ENCODE results near the gene NT5C2. TPM values are rescaled to one million over a fixed set of nuclear protein-coding genes. Genes with fewer than 3 reads are reported as not detected.
"Not testable (repeated sequence)": the region's sequence is repeated elsewhere in the genome, so short reads cannot be mapped to it uniquely, and the experiment has no call there.

Gene NT5C2
- total RNA-seq: 10 to 100 TPM; 39.3 to 44.3 TPM

DNA sequence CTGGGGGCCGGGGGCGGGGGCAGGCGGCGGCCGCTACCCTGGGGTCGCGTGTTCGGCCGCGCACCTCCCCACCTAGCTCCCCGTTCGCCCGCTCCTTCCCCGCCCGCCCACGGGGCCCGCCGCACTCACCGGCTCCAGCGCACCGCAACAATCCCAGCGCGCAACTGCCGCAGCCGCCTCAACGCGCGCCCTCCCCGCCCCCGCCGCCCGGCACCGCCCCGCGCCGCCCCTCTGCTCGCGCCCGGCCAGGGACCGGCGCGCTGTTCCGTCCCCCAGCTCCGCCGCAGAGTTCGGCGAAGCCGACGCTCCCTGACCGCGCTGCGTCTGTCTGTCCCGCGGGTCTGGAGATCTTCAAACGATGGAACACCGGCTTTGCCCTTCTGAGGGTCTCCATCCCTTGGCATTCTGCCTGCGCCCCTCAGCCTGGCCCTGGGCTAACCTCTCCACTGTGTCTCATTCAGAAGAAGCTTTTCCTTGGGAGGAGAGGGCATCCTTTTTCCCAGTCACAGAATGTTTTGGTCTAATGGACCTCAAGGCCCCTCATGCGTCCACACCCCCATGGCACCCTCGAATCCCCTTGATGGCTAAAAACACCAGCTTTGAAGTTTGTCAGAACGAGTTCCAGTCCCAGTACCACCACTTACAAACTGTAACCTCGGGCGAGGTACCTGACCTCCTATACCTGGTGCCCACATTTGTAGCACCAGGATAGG is at the start of gene NT5C2:
NT5C2 (minus strand) TSS at position 166 of the 713 bp plus-strand sequence. CDS start 18,314 bp downstream, outside the sequence.
- no peaks in the 10 kb centered on the region for H3K9me3 Mint-ChIP-seq
- intact Hi-C loops (cut with micrococcal nuclease): loop anchor here (2.0 to 10.0 kb wide), 7 partner anchors 58 to 929 kb away; partner anchors contain the start of genes BORCS7, PCGF6, SFR1 and TAF5
- peak; percentile 80 for DNase-seq
- peaks cover 9% of the 10 kb centered on the region for H3K36me3 Mint-ChIP-seq (ENCODE audit: low read depth)
- CTCF ChIA-PET: interaction anchor here (1.9 to 3.3 kb wide), 2 partner anchors 51 to 275 kb away, joined by 5 to 12 read pairs; partner anchors contain the start of gene CNNM2
- H3K4me1 Mint-ChIP-seq (ENCODE audit: low read depth): peaks cover 43% of the 10 kb centered on the region
- peak within 1 kb of the TSS; percentile 87 for H3K4me3 Mint-ChIP-seq
- H3K27me3 Mint-ChIP-seq (ENCODE audit: low read depth): no peaks in the 10 kb centered on the region
- peak within 1 kb of the TSS; percentile 96 for H3K27ac Mint-ChIP-seq

DNA sequence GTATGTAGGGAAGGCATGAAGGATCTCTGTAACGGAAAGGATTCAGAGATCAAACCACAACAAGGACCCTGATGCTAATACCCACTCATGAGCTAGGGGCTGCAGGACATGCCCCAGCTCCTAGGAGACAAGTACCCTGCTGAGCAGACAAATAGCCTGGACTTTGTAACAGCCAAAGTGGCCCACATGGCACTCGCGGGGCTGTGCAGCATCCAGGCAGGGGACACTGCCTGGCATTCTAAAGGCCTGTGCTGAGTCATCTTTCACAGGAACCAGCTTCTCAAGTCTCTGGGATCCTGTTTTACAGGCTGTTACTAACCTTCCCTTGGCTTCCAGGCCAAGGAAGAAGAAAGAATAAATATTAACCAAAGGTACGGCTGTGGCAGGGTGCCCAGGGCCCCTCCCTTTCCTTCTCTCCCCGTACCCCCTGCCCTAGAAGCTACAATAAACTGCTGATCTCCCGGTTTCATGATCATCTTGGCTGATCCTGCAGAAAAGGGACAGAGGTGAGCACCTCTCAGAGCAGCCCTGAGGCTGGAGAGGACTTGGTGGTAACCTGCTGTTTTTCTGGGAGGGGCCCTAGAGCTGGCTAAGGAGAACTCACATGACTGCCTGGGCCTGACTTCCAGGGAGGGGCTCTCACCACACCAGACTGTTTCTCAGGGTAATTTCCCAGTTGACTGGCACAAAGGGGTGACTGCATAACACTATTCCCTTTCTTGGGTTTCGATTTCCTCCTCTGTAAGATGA is 48.4 kb upstream of the NT5C2 start:
- Mint-ChIP-seq H3K4me3 (no peak overlapping the region), H3K9me3 (no peaks in the 10 kb centered on the region), H3K27ac (peak overlapping the region; percentile 22), H3K27me3 (ENCODE audit: low read depth) (peaks cover 2% of the 10 kb centered on the region), H3K4me1 (ENCODE audit: low read depth) (peaks cover 17% of the 10 kb centered on the region), H3K36me3 (ENCODE audit: low read depth) (no peaks in the 10 kb centered on the region)
- intact Hi-C loops (cut with micrococcal nuclease): loop anchor here (1.0 to 10.0 kb wide), 4 partner anchors 49 to 243 kb away; no protein-coding TSS in a partner anchor
- peak; percentile 41 for DNase-seq
- CTCF ChIA-PET: interaction anchor here (0.5 to 1.7 kb wide), 4 partner anchors 19 to 784 kb away, joined by 3 to 5 read pairs (median 4); partner anchors contain the start of gene CNNM2

DNA sequence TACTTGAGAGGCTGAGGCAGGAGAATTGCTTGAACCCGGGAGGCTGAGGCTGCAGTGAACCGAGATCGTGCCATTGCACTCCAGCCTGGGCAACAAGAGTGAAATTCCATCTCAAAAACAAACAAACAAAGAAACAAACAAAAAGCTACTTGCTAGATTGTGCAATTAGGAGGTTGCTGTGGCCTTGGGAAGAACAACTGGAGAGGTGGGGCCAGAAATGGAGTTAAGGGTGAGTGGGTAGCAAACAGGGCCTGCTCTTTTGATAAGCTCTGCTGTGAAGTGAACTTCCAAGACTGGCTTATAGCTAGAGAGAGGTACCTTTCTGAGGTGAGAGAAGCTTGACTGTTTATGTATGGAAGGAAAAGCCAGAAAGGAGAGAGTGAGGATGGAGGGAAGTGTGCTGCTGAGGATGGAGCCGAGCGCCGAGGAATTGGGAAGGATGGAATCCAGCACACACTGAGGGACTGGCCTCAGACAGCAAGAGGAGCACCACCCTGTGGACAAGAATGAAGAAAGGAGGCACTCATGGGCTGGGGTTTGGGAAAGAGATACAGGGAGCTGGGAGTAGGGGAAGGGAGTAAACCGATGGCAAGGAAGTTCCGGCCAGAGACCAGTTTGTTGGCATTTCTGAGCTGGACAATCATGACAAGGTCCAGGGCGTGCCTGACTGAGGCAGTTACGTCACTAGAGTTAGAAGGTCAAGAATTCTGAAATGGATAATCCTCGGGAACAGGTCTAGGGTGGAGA is 45.6 kb upstream of the NT5C2 start:
- intact Hi-C loops (cut with micrococcal nuclease): no loop called here
- H3K4me3 Mint-ChIP-seq: no peak overlapping the region

DNA sequence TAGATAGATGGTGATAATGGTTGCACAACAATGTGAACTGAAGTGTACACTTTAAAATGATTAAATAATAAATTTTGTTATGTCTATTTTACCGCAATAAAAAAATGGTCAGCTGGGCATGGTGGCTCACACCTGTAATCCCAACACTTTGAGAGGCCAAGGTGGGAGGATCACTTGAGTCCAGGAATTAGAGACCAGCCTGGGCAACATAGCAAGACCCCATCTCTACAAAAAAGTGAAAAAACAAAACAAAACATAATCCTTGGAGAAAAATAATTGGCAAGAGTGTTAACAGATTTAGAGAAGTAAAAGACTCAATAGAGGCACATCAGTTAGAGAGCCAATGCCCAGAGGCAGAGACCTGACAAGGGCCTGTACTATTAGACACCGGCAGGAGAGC is 42.7 kb upstream of the NT5C2 start:
- Mint-ChIP-seq H3K36me3 (ENCODE audit: low read depth) (no peaks in the 10 kb centered on the region), H3K27me3 (ENCODE audit: low read depth) (peaks cover 2% of the 10 kb centered on the region), H3K9me3 (no peaks in the 10 kb centered on the region), H3K4me1 (ENCODE audit: low read depth) (peaks cover 6% of the 10 kb centered on the region), H3K4me3 (no peak overlapping the region), H3K27ac (no peak overlapping the region)
- intact Hi-C loops (cut with micrococcal nuclease): no loop called here
- CTCF ChIA-PET: interaction anchor here (0.8 kb wide), 1 partner anchor 123 kb away, joined by 3 read pairs; no protein-coding TSS in a partner anchor
- no peak for DNase-seq

More for the DNA sequence above, 45.6 kb upstream of the NT5C2 start:
- peaks cover 2% of the 10 kb centered on the region for H3K27me3 Mint-ChIP-seq (ENCODE audit: low read depth)
- peaks cover 17% of the 10 kb centered on the region for H3K4me1 Mint-ChIP-seq (ENCODE audit: low read depth)
- no peaks in the 10 kb centered on the region for H3K36me3 Mint-ChIP-seq (ENCODE audit: low read depth)
- H3K9me3 Mint-ChIP-seq: no peaks in the 10 kb centered on the region
- H3K27ac Mint-ChIP-seq: no peak overlapping the region
- DNase-seq: no peak
- CTCF ChIA-PET: interaction anchor here (0.6 to 1.5 kb wide), 5 partner anchors 9 to 169 kb away, joined by 3 to 12 read pairs (median 4); no protein-coding TSS in a partner anchor

DNA sequence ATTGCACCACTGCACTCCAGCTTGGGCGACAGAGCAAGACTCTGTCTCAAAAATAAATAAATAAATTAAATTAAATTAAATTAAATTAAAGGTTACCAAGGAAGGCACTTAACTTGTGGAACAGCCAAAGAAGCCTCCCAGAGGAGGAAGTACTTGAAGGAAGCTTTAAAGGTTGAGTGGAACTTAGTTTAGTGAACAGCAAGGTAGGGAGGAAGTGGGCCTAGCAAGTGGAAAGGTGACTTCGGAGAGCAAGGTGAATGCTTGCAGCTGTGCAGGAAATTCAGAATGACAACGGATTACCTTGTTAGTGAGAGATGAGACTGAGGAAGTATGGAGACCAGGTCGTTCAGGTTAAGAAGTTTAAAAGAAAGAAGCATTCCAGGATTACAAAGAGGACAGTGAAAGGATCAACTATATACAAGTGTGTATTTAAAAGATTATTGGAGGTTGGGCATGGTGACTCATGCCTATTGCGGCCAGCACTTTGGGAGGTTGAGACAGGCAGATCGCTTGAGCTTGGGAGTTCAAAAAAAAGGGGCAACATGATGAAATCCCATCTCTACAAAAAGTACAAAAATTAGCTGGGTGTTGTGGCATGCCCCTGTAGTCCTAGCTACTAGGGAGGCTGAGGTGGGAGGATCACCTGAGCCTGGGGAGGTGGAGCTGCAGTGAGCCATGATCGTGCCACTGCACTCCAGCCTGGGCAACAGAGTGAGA is 39.9 kb upstream of the NT5C2 start:
- Mint-ChIP-seq H3K4me3 (no peak overlapping the region), H3K27ac (no peak overlapping the region), H3K9me3 (no peaks in the 10 kb centered on the region), H3K36me3 (ENCODE audit: low read depth) (no peaks in the 10 kb centered on the region), H3K27me3 (ENCODE audit: low read depth) (no peaks in the 10 kb centered on the region), H3K4me1 (ENCODE audit: low read depth) (no peaks in the 10 kb centered on the region)
- DNase-seq: no peak
- intact Hi-C loops (cut with micrococcal nuclease): no loop called here
- CTCF ChIA-PET: interaction anchor here (1.4 kb wide), 1 partner anchor 12 kb away, joined by 5 read pairs; no protein-coding TSS in a partner anchor

DNA sequence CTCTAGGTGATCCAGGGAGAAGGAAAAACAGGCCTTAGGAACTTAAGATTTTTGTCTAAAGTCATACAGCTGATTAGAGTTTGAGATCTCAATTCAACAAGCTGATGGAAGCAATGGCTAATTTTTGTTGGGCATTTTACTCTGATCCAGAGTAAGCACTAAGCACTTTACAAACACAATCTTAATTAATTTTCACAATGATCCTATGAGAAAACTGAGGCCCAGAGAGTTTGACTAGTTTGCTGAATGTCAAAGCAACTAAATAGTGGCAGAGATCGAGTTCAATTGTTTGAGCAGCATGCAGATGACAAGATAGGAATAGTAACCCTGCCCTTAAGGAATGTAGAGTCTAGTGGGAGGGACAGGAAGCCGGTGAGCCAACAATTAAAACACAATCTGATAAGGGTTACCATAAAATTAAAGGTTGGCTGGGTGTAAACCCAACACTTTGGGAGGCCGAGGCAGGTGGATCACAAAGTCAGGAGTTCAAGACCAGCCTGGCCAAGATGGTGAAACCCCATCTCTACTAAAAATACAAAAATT is 39.1 kb upstream of the NT5C2 start:
- no peak for DNase-seq
- CTCF ChIA-PET: no interaction called here
- Mint-ChIP-seq H3K9me3 (no peaks in the 10 kb centered on the region), H3K27ac (no peak overlapping the region), H3K4me1 (ENCODE audit: low read depth) (no peaks in the 10 kb centered on the region), H3K36me3 (ENCODE audit: low read depth) (no peaks in the 10 kb centered on the region), H3K4me3 (no peak overlapping the region), H3K27me3 (ENCODE audit: low read depth) (no peaks in the 10 kb centered on the region)
- intact Hi-C loops (cut with micrococcal nuclease): no loop called here

DNA sequence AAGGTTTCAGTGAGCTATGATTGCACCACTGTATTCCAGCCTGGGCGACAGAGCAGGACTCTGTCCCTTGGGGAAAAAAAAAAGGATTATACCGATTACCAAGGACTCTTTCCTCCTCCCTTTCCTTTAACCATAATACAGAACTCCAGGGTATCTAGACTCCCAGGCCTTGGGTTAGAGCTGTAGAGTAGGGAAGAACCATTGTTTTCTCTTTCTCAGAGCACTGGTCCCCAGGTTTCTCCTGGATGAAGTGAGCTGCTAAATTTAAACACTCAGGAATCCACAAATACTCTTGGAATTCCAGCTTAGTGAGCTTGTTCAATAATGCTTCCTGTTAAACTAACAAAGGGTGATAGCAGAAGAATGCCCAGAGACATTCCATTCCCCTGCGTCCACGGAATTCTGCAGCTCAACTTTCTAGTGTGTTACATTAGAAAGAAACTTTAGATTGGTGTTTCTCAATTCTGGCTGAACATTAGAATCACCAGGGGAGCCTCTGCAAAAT is 38.0 kb upstream of the NT5C2 start:
- Mint-ChIP-seq H3K27ac (no peak overlapping the region), H3K27me3 (ENCODE audit: low read depth) (no peaks in the 10 kb centered on the region), H3K36me3 (ENCODE audit: low read depth) (no peaks in the 10 kb centered on the region), H3K4me1 (ENCODE audit: low read depth) (no peaks in the 10 kb centered on the region), H3K4me3 (no peak overlapping the region), H3K9me3 (no peaks in the 10 kb centered on the region)
- intact Hi-C loops (cut with micrococcal nuclease): no loop called here
- DNase-seq: no peak
- CTCF ChIA-PET: interaction anchor here (0.6 to 1.6 kb wide), 2 partner anchors 46 to 68 kb away, joined by 3 read pairs; partner anchors contain the start of gene INA

DNA sequence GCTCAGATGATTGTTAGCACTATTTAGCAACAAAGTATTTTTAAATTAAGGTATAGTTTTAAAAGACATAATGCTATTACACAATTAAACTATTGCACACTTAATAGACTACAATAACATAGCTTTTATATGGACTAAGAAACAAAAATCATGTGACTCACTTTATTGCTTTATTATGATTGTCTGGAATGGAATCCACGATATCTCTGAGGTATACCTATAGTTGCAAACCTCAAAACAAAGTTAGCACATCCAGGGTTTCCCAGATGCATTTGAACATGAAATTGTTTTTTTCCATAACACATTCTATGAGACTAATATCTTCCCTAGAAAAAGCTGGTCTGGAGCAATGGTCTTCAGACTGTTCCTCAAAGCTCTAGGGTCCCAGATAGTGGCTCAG is 34.3 kb upstream of the NT5C2 start:
- CTCF ChIA-PET: interaction anchor here (0.6 to 3.1 kb wide), 2 partner anchors 17 to 20 kb away, joined by 3 to 8 read pairs; no protein-coding TSS in a partner anchor
- intact Hi-C loops (cut with micrococcal nuclease): no loop called here
- Mint-ChIP-seq H3K9me3 (peaks cover 10% of the 10 kb centered on the region), H3K27ac (no peak overlapping the region), H3K27me3 (ENCODE audit: low read depth) (no peaks in the 10 kb centered on the region), H3K4me3 (no peak overlapping the region), H3K36me3 (ENCODE audit: low read depth) (peaks cover 2% of the 10 kb centered on the region), H3K4me1 (ENCODE audit: low read depth) (no peaks in the 10 kb centered on the region)
- no peak for DNase-seq

DNA sequence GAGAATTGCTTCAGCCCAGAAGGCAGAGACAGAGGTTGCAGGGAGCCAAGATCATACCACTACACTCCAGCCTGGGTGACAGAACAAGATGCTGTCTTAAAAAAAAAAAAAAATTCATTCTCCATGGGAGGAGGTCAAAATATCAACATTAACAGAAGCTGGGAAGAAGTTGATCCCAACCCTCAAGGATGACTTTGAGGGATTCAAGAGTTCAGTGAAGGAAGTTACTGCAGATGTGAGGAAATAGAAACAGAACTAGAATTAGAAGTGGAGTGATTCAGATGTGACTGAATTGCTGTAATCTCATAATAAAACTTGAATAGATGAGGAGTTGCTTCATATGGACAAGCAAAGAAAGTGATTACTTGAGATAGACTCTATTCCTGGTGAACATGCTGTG is 32.9 kb upstream of the NT5C2 start:
- no peak for DNase-seq
- peaks cover 12% of the 10 kb centered on the region for H3K9me3 Mint-ChIP-seq
- H3K36me3 Mint-ChIP-seq (ENCODE audit: low read depth): peaks cover 2% of the 10 kb centered on the region
- intact Hi-C loops (cut with micrococcal nuclease): no loop called here
- H3K4me3 Mint-ChIP-seq: no peak overlapping the region
- no peaks in the 10 kb centered on the region for H3K27me3 Mint-ChIP-seq (ENCODE audit: low read depth)
- H3K4me1 Mint-ChIP-seq (ENCODE audit: low read depth): no peaks in the 10 kb centered on the region
- no peak overlapping the region for H3K27ac Mint-ChIP-seq
- CTCF ChIA-PET: no interaction called here

DNA sequence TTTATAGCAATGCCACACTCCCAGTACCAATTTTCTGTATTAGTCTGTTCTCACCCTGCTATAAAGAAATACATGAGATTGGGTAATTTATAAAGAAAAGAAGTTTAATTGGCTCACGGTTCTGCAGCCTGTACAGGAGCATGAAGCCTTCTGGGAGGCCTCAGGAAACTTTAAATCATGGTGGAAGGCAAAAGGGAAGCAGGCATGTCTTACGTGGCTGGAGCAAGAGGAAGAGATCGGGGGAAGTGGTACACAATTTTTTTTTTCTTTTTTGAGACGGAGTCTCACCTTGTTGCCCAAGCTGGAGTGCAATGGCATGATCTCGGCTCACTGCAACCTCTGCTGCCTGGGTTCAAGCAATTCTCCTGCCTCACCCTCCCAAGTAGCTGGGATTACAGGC is 31.6 kb upstream of the NT5C2 start:
- DNase-seq; H3K27me3 Mint-ChIP-seq (ENCODE audit: low read depth); H3K4me1 Mint-ChIP-seq (ENCODE audit: low read depth); H3K27ac Mint-ChIP-seq; intact Hi-C loops (cut with micrococcal nuclease); H3K4me3 Mint-ChIP-seq; H3K36me3 Mint-ChIP-seq (ENCODE audit: low read depth): not testable (repeated sequence)
- CTCF ChIA-PET: interaction anchor here (1.7 kb wide), 1 partner anchor 20 kb away, joined by 3 read pairs; no protein-coding TSS in a partner anchor
- H3K9me3 Mint-ChIP-seq: peaks cover 12% of the 10 kb centered on the region

DNA sequence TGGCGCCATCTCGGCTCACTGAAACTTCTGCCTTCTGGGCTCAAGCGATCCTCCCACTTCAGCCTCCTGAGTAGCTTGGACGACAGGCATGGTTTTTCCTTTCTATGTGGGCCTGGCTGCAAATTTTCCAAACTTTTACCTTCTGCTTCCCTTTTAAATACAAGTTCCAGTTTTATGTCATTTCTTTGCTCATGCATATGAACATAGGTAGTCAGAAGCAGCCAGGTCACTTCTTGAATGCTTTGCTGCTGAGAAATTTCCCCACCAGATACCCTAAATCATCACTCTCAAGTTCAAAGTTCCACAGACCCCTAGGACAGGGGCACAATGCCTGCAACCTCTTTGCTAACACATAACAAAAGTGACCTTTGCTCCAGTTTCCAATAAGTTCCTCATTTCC is 31.1 kb upstream of the NT5C2 start:
- intact Hi-C loops (cut with micrococcal nuclease): no loop called here
- H3K9me3 Mint-ChIP-seq: peaks cover 12% of the 10 kb centered on the region
- no peaks in the 10 kb centered on the region for H3K4me1 Mint-ChIP-seq (ENCODE audit: low read depth)
- no peak overlapping the region for H3K4me3 Mint-ChIP-seq
- H3K36me3 Mint-ChIP-seq (ENCODE audit: low read depth): peaks cover 2% of the 10 kb centered on the region
- DNase-seq: no peak
- no peaks in the 10 kb centered on the region for H3K27me3 Mint-ChIP-seq (ENCODE audit: low read depth)
- no peak overlapping the region for H3K27ac Mint-ChIP-seq
- CTCF ChIA-PET: interaction anchor here (0.6 to 1.7 kb wide), 2 partner anchors 11 to 20 kb away, joined by 3 read pairs; no protein-coding TSS in a partner anchor
